Thoracic aorta (tissue), 2 donors: Measurements from ENCODE around the gene VASP. TPM values are rescaled to one million over a fixed set of nuclear protein-coding genes. Genes with fewer than 3 reads are reported as not detected.

Experiments
- ATAC-seq: fragments of 150-250 bp; one replicate; pipeline ENCODE4 v1.8.0; 2017; ENCODE audit warnings: low read depth; ENCODE audit not compliant: insufficient number of reproducible peaks, low FRiP score
- DNase-seq: peaks from one replicate; pipeline ENCODE4 v3.0.0-alpha.2; 2020; ENCODE audit warnings: low spot score
- H3K27ac ChIP-seq, 2 donors: fragments of 200-600 bp; sonication (generic); 1 replicate in 1 of 2; 2 replicates in 1 of 2; pipeline ENCODE4 v1.5.1; 2016; ENCODE audit warnings: mild to moderate bottlenecking in 2 of 2, moderate library complexity in 2 of 2
- H3K27me3 ChIP-seq: fragments of 200-600 bp; sonication (generic); replicated peaks from 2 replicates; pipeline ENCODE4 v1.6.0; 2016; ENCODE audit warnings: mild to moderate bottlenecking; ENCODE audit not compliant: insufficient read depth
- H3K36me3 ChIP-seq: fragments of 200-600 bp; sonication (generic); one replicate; pipeline ENCODE4 v1.5.1; 2016
- H3K4me1 ChIP-seq, 2 donors: fragments of 200-600 bp; sonication (generic); 1 replicate in 1 of 2; 2 replicates in 1 of 2; pipeline versions ENCODE4 v1.5.1 to v1.6.0; 2016; ENCODE audit warnings: low read depth in 2 of 2, mild to moderate bottlenecking in 1 of 2; ENCODE audit not compliant: control insufficient read depth in 1 of 2
- H3K4me3 ChIP-seq: fragments of 200-600 bp; sonication (generic); 2 replicates; pipeline ENCODE4 v1.5.1; 2016; ENCODE audit warnings: mild to moderate bottlenecking
- H3K9me3 ChIP-seq: fragments of 200-600 bp; sonication (generic); 2 replicates; pipeline ENCODE4 v1.5.1; 2016
- total RNA-seq, 2 donors: library from RNA; depleted of rRNA; stranded (reverse); fragments of >200 nt; gene quantifications; one replicate each; pipeline versions ENCODE4 v1.1.0 to v1.2.3, GENCODE V29; 2016
- TF ChIP-seq, protein P1 (sequence below): fragments of 200-600 bp; sonication (generic); IDR thresholded peaks from one replicate; pipeline ENCODE4 v1.5.1; 2019; ENCODE audit warnings: antibody characterized with exemption

VASP gene
- total RNA-seq, 2 donors from 2014 or later: 208 to 287 TPM

GRCh38 chr19:45468803-45469131 lies 38.5 kb upstream of the VASP start:
- Histone ChIP-seq H3K36me3 (no peaks in the 10 kb centered on the region), H3K9me3 (no peaks in the 10 kb centered on the region), H3K4me3 (peak overlapping the region; percentile 90), H3K27ac (peak overlapping the region; percentile 97), H3K27me3 (no peaks in the 10 kb centered on the region), H3K4me1 (peaks cover 9 to 26% of the 10 kb centered on the region in 2 donors)
- TF ChIP-seq, protein P1, sequence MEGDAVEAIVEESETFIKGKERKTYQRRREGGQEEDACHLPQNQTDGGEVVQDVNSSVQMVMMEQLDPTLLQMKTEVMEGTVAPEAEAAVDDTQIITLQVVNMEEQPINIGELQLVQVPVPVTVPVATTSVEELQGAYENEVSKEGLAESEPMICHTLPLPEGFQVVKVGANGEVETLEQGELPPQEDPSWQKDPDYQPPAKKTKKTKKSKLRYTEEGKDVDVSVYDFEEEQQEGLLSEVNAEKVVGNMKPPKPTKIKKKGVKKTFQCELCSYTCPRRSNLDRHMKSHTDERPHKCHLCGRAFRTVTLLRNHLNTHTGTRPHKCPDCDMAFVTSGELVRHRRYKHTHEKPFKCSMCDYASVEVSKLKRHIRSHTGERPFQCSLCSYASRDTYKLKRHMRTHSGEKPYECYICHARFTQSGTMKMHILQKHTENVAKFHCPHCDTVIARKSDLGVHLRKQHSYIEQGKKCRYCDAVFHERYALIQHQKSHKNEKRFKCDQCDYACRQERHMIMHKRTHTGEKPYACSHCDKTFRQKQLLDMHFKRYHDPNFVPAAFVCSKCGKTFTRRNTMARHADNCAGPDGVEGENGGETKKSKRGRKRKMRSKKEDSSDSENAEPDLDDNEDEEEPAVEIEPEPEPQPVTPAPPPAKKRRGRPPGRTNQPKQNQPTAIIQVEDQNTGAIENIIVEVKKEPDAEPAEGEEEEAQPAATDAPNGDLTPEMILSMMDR: no peak
- ATAC-seq (no peak), DNase-seq (no peak)

DNA sequence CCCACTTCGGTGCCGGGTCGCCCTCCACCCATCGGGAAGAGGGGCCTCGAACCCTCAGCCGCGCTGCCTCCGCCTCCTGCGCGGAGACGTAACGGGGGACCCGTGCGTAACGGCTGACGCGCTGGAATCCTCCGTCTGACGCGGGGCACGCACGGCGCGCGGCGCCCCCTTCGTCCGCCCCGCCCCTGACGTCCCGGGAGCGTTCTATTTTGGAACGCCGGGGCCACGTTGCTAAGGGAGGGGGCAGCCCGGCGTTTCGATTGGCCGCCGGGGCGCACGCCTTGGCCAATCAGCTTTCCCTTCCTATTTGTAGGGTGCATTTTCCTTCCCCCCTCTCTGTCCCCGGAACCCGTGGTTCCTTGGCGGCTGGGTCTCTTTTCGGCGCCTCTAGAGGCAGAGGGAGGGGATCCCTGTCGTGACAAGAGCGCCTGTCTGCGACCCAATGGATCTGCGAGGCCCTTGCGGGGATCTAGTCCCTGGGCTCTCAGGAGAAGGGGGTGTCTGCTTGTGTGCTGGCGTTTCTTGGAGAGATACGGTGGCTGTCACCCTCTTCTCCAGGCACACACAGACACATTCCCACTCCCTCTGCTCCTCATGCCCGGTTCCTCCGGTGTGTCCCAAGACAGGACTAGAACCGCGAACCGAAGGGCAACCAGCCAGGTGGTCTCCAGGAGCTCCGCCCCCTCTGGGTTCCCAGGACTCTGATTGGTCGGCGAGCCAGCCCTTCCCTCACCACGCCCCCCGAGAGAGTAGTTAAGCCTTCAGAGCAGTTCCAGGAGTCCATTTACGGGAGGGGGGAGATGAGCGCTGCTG lies 37.9 kb upstream of the VASP start:
- no peaks in the 10 kb centered on the region for H3K27me3 ChIP-seq
- H3K27ac ChIP-seq: peak overlapping the region; percentile 97
- H3K4me3 ChIP-seq: peak overlapping the region; percentile 90
- no peaks in the 10 kb centered on the region for H3K36me3 ChIP-seq
- peaks cover 9 to 26% of the 10 kb centered on the region in 2 donors for H3K4me1 ChIP-seq
- ATAC-seq (peak; percentile 59), DNase-seq (peak; percentile 80)
- TF ChIP-seq, protein P1: no peak
- H3K9me3 ChIP-seq: no peaks in the 10 kb centered on the region

DNA sequence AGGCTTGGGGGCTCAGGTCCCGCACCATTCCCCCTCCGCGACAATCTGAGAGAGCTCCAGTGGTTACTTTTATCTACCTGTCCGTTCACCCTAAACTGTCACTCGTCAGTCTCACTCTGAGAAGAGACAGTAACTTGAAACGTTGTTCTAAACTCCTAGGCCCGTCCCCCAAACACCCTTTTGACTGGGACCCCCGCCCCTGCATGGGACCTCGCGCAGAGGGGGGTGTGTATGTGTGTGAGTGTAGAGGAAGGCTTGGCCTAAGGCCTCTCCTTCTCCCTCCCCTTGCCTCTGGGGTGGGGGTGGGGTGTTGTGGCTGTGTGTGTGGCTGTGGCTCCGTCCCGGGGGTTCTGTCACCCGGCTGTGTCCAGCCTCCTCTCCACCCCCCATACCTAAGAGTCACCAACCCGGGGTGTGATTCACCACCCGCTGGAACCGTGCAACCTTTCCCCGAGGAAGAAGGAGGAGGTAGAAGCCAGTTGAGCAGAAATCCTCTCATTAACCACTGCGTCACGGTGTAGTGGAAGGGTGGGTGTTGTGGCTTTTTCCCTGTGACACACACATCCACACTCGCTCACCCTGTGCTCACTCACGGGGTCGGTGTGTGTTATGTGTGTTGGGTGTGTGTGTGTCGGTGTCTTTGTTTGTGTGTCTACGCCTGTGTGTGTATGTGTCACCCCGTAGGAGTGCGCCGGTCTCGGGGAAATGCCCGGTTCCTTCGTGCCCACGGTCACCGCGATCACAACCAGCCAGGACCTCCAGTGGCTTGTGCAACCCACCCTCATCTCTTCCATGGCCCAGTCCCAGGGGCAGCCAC lies 37.1 kb upstream of the VASP start:
- Histone ChIP-seq H3K4me1 (peaks cover 9 to 26% of the 10 kb centered on the region in 2 donors), H3K9me3 (no peaks in the 10 kb centered on the region), H3K4me3 (peak overlapping the region; percentile 90), H3K27me3 (no peaks in the 10 kb centered on the region), H3K27ac (peak overlapping the region; percentile 97), H3K36me3 (no peaks in the 10 kb centered on the region)
- ATAC-seq (no peak), DNase-seq (no peak)
- TF ChIP-seq, protein P1: no peak

DNA sequence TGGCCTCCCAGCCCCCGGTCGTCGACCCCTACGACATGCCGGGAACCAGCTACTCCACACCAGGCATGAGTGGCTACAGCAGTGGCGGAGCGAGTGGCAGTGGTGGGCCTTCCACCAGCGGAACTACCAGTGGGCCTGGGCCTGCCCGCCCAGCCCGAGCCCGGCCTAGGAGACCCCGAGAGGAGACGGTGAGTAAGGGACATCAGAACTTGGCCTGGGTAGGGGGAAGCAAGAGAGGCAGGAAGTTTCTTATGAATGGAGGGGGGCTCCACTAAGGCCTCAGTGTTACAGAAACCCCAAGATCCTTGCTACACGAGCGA lies 36.6 kb upstream of the VASP start:
- no peak overlapping the region for H3K4me3 ChIP-seq
- H3K4me1 ChIP-seq: peaks cover 9 to 26% of the 10 kb centered on the region in 2 donors
- TF ChIP-seq, protein P1: no peak
- H3K27ac ChIP-seq: no peak overlapping the region
- no peaks in the 10 kb centered on the region for H3K9me3 ChIP-seq
- no peaks in the 10 kb centered on the region for H3K27me3 ChIP-seq
- ATAC-seq (no peak), DNase-seq (no peak)
- H3K36me3 ChIP-seq: no peaks in the 10 kb centered on the region

DNA sequence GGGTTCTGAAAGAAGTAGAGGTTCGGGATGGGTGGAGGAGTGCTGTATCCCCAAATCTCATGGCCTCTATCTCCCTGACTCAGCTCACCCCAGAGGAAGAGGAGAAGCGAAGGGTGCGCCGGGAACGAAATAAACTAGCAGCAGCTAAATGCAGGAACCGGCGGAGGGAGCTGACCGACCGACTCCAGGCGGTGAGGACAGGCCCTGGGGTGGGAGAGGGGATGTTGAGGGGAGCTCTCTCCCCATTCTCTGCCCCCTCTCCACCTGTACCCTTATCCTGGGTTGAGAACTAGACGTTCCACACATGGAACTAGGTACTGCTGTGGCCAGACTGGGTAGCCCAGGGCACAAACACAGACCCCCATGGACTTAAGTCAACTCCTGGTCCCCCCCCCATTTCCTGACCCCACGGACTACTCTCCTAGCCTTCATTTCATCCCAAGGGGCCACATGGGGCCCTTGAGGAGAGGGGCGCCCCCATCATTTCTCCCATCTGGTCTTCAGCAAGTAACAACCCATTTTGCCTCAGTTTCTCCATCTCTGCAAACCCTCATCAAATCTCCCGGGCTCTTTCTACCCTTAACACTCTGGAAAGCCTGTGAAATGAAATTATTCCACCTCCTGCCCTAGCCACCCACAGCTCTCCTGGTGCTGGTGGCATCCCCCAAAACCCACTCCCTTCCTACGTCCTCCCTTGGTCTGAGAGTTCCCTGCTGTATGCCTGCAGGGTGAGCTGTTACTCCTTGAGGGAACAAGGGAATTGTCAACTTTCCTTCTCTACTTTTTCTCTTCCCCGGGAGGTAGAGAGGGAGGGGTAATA lies 36.0 kb upstream of the VASP start:
- ATAC-seq: no peak
- no peaks in the 10 kb centered on the region for H3K9me3 ChIP-seq

More for the DNA sequence above, 36.0 kb upstream of the VASP start:
- Histone ChIP-seq H3K27ac (no peak overlapping the region), H3K36me3 (no peaks in the 10 kb centered on the region), H3K4me1 (peaks cover 9 to 26% of the 10 kb centered on the region in 2 donors), H3K27me3 (no peaks in the 10 kb centered on the region), H3K4me3 (no peak overlapping the region)
- no peak for DNase-seq
- TF ChIP-seq, protein P1: no peak
